Stimulated activated CD4-positive, alpha-beta T cell treated with anti-CD3 and anti-CD28 coated beads, Interleukin-1b, Interleukin-23, amount 100 ng/mL, for 24 hours (primary cell): ENCODE results near the gene MAML2.
A peak's percentile ranks its signal among the peaks of the same experiment; 100 is the strongest.

Experiments
- DNase-seq, 4 experiments: peaks; one replicate each; pipeline ENCODE4 v3.0.0-alpha.2; 2020; ENCODE audit warnings: low read depth in 4 of 4, low spot score in 1 of 4

The MAML2 gene

GRCh38 chr11:96242191-96242847, 100.7 kb downstream of the MAML2 start:
- no peak for DNase-seq

GRCh38 chr11:96241331-96241841, 101.6 kb downstream of the MAML2 start:
- DNase-seq: no peak

GRCh38 chr11:96238563-96239135, 104.3 kb downstream of the MAML2 start:
- no peak for DNase-seq

- no peak for DNase-seq
Observed at GRCh38 chr11:96237766-96238266, 105.2 kb downstream of the MAML2 start.

GRCh38 chr11:96235751-96236150, 107.2 kb downstream of the MAML2 start:
- DNase-seq: peak in 3 of 4 experiments; percentile 15 to 60 (median 34)

- no peak for DNase-seq
Observed at GRCh38 chr11:96234866-96235441, 108.0 kb downstream of the MAML2 start.

- no peak for DNase-seq
Observed at GRCh38 chr11:96232132-96232531, 110.9 kb downstream of the MAML2 start.

- no peak for DNase-seq
Observed at GRCh38 chr11:96230686-96231085, 112.3 kb downstream of the MAML2 start.

- DNase-seq: no peak
Observed at GRCh38 chr11:96229354-96229977, 113.5 kb downstream of the MAML2 start.

- no peak for DNase-seq
Observed at GRCh38 chr11:96228910-96229309, 114.1 kb downstream of the MAML2 start.

GRCh38 chr11:96228473-96228891, 114.5 kb downstream of the MAML2 start:
- no peak for DNase-seq

GRCh38 chr11:96227244-96227643, 115.8 kb downstream of the MAML2 start:
- DNase-seq: no peak

GRCh38 chr11:96223083-96223482, 119.9 kb downstream of the MAML2 start:
- no peak for DNase-seq

- no peak for DNase-seq
Observed at GRCh38 chr11:96222102-96222501, 120.9 kb downstream of the MAML2 start.

- DNase-seq: no peak
Observed at GRCh38 chr11:96221244-96222070, 121.5 kb downstream of the MAML2 start.

- DNase-seq: no peak
Observed at GRCh38 chr11:96219981-96220623, 122.9 kb downstream of the MAML2 start.

GRCh38 chr11:96218901-96219300, 124.1 kb downstream of the MAML2 start:
- DNase-seq: no peak

GRCh38 chr11:96218006-96218405, 125.0 kb downstream of the MAML2 start:
- DNase-seq: no peak

- DNase-seq: no peak
Observed at GRCh38 chr11:96217206-96217605, 125.8 kb downstream of the MAML2 start.

GRCh38 chr11:96215826-96216225, 127.2 kb downstream of the MAML2 start:
- no peak for DNase-seq
